GM21528 (cell line): ENCODE data around the gene MRPS21.
"Not testable (repeated sequence)": the region's sequence is repeated elsewhere in the genome, so short reads cannot be mapped to it uniquely, and the experiment has no call there.

Source experiments
- ATAC-seq: cut with Tn5 transposase; IDR thresholded peaks from one replicate; pipeline ENCODE4 v1.9.1; 2021; ENCODE audit warnings: mild to moderate bottlenecking, moderate library complexity; ENCODE audit not compliant: unreplicated experiment, low FRiP score

Gene MRPS21

DNA sequence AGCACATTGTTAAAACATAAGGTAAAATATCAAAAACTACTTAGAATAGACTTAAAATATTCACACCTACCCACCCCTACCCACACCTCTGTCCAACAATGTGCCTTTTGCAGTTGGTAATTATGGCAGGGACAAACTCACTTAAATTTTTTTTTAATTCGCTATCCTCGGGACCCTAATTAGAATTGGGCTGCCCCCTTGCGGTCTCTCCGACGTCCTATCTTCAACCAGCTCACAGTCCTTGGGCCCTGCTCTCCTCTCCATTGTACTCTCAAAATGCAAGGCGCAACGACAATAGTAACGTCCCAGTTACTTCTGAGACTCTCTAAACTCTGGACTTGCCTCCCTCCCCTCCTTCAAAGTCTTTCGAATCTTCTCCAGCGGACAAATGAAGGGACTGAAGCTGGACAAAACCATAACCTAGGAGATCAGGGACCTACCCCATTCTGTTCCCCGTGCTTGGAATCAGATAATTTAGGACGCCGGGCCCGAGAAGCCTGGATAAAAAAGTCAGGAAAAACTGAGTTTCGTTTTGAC is 12.4 kb upstream of the MRPS21 start:
- ATAC-seq: no peak

DNA sequence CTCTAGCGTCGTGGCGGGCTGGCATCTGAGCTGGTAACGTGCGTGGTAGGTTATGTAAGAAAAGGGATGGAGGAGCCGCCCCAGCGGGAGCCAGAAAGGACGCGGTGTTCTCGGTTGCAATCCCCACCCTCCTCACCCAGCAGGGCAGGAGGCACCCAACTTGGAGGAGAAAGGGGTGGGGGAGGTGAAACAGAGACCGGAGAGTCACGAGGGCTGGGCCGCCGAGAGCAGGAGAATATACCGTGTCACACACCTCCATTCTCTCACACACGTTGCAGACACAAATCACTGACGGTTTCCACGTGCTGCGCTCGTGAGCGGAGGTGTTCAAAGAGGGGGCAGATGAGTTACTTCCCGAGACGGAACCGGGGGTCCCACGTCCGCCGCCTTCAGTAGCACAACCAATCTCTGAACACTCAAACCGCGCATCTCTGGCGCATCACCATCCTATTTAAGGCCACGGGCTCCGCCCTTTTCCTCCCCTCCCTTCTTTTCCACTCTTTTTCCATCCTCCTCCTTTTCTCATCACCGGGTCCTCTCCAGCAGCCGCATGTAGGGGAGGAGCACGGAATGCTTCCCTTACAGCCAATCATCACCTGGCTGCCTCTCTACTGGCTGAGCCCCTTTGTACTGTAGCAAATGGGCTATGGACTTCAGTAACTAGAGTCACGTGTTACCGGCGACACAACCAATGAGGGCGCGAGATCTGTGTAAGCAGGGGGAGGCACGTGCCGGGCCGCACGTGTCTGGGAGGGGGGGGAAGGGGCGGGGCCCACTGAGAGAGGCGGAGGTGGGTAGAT is 11.7 kb upstream of the MRPS21 start, which contains the start of gene CIART:
TSS of gene CIART (plus strand) at position 797 of the 800 bp plus-strand sequence. CDS start 714 bp downstream, outside the sequence.
- no peak for ATAC-seq

DNA sequence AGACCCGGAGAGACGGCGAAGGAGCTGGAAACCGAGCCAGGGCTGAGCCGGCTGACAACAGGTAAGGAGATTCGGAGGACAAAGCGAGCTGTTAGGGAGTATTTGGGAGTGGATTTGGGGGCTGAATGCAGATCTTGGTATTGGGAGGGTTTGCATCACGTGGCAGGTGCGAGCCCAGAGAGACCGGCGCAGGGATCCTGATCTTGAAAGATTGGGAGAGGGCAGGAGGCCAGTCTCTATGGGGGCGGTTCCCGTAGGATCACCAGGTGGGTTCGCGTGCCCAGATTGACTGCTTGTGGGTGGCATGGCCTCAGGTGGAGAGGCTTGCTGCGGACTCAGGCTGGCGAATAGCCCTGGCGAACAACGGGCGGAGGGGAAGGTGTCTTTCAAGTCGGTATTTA is 11.1 kb upstream of the MRPS21 start:
- ATAC-seq: no peak

DNA sequence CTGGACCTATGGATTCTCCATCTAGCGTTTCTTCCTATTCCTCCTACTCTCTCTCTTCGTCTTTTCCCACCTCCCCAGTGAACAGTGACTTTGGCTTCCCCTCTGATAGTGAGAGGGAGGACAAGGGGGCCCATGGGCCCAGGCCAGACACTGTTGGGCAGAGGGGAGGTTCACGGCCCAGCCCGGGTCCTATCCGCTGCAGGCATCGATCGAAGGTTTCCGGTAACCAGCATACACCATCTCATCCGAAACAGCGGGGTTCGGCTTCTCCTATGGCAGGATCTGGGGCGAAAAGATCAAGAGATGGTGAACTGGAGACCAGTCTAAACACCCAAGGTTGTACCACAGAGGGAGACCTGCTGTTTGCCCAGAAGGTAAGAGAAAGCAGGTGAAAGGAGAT is 10.4 kb upstream of the MRPS21 start:
- ATAC-seq: no peak

DNA sequence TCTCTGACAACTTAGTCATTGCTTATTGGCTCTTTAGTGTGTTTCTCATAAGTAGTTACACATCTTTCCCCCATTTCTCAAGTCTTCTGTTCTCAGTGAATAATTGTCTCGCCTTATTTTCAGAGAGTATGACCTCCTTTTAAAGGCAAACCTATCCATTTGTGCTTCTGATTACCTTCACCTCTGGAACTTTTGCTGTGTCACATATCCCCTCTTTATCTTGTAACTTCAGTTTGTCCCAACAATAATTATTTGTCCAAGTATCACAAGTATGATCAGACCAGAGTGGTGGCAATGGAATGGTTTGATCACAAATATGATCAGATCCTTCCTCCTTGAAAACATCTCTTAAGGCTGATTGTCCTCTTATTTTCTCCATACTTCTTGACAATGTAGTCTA is 5.3 kb upstream of the MRPS21 start:
- ATAC-seq: no peak

DNA sequence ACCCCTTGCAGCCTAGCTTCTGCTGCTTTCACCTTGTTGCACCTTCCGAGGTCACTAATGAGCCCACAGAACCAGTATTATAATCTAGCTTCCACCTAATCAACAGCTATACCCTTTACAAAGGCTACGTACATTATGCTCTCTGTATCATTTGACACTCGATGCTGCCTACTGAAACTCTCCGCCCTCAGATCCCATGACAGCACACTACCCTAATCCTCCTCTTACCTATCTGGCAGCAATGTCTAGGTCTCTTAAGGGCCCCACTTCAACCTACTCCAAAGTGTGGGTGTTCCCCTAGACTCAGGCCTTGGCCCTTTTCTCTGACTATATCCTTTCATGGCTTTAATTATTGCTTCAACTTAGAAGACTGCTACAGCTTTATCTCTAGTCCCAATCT is 4.8 kb upstream of the MRPS21 start:
- ATAC-seq: no peak

DNA sequence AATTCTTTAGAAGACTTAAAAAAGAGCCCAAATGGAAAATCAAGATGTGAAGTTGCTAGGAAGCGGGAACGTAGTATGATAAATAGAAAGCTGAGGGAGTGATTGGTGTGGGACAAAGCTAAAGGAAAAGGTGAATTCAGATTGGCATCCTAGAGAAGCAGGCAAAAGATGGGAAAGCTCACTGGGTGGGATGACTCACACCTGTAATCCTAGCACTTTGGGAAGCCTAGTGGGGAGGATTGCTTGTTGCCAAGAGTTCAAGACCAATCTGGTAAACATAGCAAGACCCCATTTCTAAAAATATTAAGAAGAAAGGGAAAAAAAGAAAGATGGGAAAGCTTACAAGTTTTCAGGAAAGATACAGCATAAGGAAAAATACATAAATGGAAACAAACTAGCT is 1.8 kb downstream of the MRPS21 start:
- ATAC-seq: no peak

DNA sequence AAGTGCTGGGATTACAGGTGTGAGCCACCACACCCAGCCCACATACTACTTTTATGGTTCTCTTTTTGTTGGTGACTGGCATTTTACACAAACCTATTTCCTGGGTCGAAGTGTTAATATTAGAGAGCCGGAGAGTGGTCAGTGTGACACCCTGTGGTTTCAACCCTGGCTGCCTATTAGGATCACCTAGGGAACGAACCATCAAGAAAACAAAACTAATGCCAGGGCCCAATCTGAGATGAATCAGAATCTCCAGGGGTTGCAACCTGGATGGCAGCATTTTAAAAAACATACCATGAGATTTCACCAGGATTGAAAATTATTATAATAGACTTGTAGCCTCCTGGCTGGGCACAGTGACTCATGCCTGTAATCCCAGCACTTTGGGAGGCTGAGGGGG is 6.1 kb downstream of the MRPS21 start:
- no peak for ATAC-seq

DNA sequence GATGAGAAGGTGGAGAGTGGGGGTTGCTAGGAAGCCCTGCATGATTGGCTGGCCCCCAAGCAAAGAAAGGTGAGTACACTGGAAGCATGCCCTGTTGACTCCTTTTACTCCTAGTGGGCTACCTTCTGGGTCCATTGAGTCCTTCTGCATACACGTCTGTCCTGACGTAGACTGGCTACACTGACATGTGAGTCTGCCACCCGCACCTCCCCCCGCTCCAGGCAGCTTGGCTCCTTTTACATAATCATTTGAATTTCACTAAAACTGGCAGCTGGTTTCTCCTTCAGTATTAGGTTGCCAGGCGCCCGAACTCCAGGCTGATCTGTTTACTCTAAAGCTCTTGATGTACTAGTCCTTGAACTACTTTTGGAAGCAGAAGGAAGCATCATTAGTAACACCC is 8.7 kb downstream of the MRPS21 start:
- ATAC-seq: no peak

DNA sequence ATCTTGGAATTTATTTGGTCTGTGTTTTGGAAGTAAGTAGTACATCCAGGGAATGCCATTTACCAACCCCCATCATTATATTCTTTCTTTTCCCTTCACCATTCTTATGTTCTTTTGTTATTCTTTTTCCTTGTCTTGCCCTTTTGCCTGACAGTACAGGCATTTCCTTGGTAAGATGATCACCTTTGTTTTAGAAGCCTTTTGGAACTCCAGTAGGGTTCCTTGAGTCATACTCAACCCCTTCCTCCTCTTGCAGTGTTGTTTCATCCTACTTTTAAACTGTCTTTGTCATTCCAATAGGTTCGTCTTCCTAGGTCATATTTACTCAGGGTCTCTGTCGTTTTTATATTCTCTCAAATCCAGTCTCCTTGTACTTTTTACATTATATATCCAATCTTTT is 9.2 kb downstream of the MRPS21 start:
- no peak for ATAC-seq

DNA sequence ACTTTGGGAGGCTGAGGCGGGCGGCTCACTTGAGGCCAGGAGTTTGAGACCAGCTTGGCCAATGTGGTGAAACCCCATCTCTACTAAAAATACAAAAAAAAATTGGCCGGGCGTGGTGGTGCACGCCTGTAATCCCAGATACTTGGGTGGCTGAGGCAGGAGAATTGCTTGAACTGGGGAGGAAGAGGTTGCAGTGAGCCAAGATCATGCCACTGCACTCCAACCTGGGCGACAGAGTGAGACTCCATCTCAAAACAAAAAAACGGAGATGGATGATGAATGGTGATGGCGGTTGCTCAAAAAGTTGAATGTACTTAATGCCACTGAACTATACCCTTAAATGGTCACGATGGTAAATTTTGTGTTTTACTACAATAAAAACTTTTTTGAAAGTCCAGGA is 14.9 kb downstream of the MRPS21 start:
- ATAC-seq: not testable (repeated sequence)

DNA sequence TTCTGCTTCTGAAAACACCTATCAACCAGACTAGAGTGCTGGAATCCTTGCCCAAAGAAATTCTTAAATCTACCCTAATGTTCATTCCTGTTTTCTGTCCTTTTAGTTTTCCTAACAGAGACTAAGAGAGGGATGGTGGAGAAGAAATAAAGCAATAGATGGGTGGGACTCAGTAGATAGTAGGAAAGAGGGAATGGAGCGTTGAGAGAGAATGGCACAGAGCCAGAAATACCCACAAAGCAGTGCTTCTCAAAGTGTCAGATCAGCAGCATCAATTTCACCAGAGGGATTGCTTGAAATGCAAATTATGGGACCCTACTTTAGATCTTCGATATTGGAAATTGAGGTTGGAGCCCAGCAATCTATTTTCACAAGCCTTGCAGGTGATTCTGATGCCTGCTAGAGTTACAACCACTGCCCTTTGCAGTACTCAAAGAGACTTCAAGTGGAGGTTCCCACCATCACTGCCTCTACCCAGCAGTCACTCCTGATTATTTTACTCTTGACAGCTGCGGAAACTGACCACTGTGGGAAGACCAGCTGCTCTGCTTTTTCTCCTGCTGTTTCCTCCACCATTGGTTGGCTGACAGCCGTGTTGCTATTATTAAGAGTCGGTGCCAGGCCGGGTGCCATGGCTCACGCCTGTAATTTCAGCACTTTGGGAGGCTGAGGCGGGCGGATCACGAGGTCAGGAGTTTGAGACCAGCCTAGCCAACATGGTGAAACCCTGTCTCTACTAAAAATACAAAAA is 16.3 kb downstream of the MRPS21 start:
- ATAC-seq: no peak

DNA sequence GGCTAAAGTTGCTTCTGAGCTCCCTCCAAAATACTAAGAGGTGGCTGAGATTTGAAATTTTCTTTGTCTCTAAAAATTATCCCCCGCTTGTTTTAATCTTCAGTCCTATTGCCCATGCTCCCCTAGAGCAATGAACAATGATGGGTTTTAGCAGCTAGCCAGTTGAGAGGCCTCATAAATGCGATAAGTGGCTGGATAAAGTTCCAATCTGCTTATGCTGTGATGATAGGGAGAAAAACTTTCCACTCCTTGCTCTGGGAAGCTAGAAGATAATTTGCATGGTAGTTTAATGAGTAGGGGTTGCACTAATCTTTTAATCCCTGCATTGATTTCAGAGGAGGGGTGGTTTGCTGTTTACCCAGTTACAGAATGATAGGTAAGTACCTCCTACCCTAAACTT is 18.1 kb downstream of the MRPS21 start:
- no peak for ATAC-seq

DNA sequence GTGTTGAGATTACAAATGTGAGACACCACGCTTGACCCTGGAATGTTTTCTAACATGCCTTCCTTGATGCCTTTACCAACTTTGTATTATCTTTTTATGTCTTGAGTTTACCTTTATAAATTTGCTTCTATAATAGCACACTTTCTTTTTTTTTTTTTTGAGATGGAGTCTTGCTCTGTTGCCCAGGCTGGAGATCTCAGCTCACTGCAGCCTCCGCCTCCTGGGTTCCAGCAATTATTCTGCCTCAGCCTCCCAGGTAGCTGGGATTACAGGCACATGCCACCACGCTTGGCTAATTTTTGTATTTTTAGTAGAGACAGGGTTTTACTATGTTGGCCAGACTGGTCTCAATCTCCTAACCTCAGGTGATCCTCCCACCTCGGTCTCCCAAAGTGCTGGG is 21.0 kb downstream of the MRPS21 start:
- ATAC-seq: not testable (repeated sequence)

DNA sequence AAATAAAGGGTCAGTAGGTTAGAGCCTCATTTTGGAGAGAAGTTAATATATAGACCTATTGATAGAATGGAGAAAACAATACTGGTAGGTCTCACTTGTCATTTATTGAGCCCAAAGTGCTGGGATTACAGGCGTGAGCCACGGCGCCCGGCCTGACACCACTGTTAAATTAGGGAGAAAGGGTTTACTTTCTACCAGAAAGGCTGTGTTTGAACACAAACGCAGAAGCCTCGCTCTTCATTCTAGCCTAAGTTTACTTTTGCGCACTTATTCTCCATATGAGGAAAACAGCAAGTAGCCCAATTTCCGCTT is 27.0 kb downstream of the MRPS21 start:
- no peak for ATAC-seq

DNA sequence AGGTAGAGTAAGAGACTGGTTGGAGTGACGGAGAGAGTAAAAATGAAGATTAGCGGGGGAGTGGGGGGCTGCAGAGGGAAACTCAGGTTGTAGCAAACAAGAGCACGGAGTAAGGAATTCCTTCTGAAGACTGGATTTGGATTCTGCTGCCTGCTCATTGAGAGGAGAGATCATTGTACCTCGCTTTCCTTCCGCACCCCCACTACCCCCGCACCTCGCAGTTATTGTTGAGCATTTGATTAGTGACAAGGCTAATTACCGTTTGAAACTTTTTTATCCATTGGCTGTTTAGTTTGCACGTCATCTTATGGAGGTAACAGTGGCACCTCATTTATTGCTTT is 28.1 kb downstream of the MRPS21 start:
- no peak for ATAC-seq

DNA sequence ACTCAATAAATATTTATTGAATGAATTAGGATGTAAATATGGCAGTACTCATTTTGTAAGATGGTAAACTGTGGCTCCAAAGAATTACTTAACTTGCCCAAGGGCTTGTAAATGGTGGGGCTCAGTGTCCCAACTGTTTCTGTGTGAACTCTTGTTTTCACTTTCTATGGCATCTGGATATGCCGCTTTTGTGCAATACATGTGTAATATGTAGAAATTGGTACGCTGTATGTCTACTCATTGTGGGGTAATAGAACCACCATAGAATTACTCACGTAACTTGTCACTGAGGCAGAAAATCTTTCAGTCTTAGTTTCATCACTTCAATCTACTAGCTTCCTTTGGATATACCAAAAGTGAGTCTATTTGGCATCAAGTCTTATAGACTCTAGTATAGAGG is 28.6 kb downstream of the MRPS21 start:
- ATAC-seq: no peak

DNA sequence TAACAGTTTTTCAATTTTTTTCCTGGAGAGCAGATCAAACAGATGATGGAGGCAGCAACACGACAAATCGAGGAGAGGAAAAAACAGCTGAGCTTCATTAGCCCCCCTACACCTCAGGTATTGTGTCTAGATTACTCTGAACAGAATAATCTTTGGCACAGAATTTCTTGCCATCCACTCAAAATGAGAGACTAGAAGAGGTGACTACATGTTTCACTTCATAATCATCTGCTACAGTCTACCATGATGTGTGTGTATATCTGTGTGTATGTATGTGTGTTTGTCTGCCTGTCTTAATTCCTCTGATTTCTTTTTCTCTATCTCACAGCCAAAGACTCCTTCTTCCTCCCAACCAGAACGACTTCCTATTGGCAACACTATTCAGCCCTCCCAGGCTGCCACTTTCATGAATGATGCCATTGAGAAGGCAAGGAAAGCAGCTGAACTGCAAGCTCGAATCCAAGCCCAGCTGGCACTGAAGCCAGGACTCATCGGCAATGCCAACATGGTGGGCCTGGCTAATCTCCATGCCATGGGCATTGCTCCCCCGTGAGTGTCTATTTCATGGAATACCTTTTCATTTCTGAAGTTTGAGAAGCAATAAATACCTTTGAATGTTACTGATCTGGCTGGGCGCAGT is 39.1 kb downstream of the MRPS21 start:
- ATAC-seq: no peak

DNA sequence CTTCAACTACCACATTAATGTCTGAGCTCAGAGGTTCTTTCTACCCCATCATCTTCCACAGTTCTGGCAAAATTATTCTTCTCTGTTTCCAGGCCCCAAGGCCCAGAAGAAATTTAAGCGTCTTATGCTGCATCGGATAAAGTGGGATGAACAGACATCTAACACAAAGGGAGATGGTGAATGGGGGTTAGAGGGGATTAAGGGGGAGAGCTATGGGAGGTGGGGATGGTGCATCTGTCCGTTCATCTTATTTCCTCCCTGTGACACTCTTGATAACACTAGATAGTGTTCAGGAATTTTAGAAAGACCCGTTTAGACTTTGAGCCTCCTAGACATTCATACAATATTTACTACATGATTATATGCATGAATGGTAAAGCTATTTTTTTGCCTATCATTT is 52.7 kb downstream of the MRPS21 start:
- ATAC-seq: no peak

DNA sequence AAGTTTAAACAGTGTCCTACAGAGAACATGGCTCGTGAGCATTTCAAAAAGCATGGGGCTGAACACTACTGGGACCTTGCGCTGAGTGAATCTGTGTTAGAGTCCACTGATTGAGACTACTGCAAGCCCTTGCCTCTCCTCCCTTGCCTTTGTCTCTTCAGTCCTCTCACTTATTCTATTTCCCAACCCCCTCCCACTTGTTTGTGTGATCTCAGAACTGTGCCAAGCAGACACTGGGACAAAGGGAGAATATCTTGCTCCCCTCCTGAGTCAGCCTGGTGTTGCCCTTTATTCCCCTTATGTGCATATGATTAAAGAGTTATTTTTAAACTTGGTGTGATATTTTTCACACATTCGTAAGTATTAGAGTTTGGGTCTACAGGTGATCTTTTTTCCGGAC is 59.2 kb downstream of the MRPS21 start:
- ATAC-seq: no peak
